GM10266 (cell line): ENCODE results near the gene SRD5A1.

Experiments used
- DNase-seq: peaks from one replicate; pipeline ENCODE4 v3.0.0; 2012; ENCODE audit errors: extremely low spot score
- TF ChIP-seq, protein P1 (sequence below): IDR thresholded peaks from 2 replicates; pipeline ENCODE4 v1.5.1; 2012; ENCODE audit warnings: mild to moderate bottlenecking, low read depth; ENCODE audit not compliant: control insufficient read depth, insufficient read depth; ENCODE audit errors: missing control alignments

SRD5A1 gene

DNA sequence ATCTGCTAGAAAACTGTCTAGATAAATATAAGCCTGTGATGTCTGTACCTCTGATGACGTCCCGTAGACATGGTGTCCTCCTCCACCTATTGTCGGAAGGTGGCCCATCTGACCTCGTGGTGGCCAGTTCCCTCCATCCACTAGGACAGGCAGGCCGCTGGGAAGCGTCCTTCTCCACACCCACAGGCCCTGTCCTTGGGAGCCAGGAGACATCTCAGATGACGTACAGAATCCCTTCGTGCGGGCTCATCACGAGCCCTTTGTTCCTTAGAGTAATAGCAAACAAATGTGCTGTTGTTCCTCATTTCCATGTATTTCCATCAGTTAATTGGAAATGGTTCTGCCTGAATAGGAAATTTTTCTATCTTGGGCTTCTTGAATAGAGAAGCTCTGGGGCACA is 41.6 kb downstream of the SRD5A1 start:
- TF ChIP-seq, protein P1, sequence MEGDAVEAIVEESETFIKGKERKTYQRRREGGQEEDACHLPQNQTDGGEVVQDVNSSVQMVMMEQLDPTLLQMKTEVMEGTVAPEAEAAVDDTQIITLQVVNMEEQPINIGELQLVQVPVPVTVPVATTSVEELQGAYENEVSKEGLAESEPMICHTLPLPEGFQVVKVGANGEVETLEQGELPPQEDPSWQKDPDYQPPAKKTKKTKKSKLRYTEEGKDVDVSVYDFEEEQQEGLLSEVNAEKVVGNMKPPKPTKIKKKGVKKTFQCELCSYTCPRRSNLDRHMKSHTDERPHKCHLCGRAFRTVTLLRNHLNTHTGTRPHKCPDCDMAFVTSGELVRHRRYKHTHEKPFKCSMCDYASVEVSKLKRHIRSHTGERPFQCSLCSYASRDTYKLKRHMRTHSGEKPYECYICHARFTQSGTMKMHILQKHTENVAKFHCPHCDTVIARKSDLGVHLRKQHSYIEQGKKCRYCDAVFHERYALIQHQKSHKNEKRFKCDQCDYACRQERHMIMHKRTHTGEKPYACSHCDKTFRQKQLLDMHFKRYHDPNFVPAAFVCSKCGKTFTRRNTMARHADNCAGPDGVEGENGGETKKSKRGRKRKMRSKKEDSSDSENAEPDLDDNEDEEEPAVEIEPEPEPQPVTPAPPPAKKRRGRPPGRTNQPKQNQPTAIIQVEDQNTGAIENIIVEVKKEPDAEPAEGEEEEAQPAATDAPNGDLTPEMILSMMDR = no peak
- no peak for DNase-seq

DNA sequence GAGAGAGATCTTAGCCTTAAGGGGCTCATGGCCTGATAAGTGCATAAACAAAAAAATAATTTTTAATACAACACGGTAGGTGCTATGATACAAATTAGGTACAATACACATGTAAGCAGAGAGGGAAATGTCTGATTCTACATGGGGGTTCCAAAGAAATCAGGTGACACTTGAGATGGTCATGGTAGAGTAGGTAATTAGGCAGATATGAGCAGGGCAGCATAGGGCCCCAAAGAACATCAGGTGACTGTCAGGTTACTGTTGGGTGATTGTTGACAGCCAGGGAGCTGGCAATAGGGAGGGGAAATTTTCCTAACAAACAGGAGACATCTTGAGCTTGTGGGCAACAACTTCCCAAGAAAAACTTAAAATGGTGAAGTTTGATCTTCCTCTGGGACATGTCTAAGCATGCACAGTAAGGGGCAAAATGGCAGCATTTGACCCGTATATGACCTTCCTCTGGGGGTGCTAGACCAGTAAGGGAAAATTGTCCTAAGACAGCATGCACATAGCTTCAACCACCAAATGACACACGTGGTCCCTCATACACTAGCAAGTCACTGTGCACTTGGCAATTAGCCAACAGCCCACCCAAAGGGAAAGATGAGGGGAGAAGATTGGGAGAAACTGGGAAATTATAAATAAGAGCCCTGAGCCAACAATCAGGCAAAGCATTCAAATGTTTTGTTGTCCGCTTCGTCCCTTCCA is 42.7 kb downstream of the SRD5A1 start:
- no peak for DNase-seq
- TF ChIP-seq, protein P1 = no peak

GRCh38 chr5:6676702-6677101 is 43.5 kb downstream of the SRD5A1 start:
- TF ChIP-seq, protein P1 = no peak
- no peak for DNase-seq

DNA sequence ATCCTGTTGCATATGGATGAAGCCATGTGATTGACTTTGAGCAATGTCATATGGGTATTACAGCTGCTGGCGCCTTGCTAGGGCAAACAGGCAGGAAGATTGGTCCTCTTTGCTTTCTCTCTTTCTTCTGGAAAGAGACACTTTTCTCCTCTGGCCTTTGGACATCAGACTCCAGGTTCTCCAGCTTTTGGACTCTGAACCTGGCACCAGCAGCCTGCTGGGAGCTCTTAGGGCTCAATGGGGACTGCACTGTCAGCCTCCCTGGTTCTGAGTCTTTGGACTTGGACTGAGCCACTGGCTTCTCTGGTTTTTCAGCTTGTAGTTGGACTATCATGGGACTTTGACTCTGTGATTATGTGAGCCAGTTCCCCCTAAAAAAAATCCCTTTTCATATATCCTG is 45.1 kb downstream of the SRD5A1 start:
- TF ChIP-seq, protein P1 = no peak
- DNase-seq = no peak

DNA sequence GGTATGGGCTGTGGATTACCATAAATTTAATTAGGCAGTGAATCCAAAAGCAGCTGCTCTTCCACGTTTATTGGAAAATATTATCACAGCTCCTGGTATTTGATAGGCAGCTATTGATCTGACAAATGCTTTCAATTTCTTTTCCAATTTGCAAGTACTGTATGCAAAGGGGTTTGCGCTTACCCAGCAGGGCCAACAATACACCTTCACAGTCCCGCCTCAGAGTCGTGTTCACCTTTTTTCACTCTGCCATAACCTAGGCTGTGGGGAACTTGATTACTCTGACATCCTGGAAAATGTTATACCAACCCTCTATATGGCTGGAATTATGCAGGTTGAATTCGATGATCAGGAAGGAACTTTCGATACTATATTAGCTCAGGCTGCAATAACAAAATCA is 47.7 kb downstream of the SRD5A1 start:
- TF ChIP-seq, protein P1 = no peak
- DNase-seq = no peak

GRCh38 chr5:6681682-6682081 is 48.4 kb downstream of the SRD5A1 start:
- TF ChIP-seq, protein P1 = no peak
- no peak for DNase-seq

GRCh38 chr5:6682239-6682638 is 49.0 kb downstream of the SRD5A1 start:
- TF ChIP-seq, protein P1 = no peak
- no peak for DNase-seq
